Endodermal cell (in vitro differentiated cells): Measurements from ENCODE around the gene GAA. TPM values are rescaled to one million over a fixed set of nuclear protein-coding genes. Genes with fewer than 3 reads are reported as not detected.

ENCODE experiments used
- DNase-seq: peaks from one replicate; pipeline ENCODE4 v3.0.0-alpha.2; 2017
- H3K27ac ChIP-seq: 2 replicates; pipeline ENCODE4 v1.5.1; 2013; ENCODE audit warnings: mild to moderate bottlenecking, low read depth, low read length, moderate library complexity
- H3K27me3 ChIP-seq: 2 replicates; pipeline ENCODE4 v1.6.1; 2013; ENCODE audit warnings: mild to moderate bottlenecking, low read length, moderate library complexity; ENCODE audit not compliant: insufficient read depth, control insufficient read depth, poor library complexity, severe bottlenecking
- H3K36me3 ChIP-seq: 2 replicates; pipeline ENCODE4 v1.7.0; 2013; ENCODE audit warnings: mild to moderate bottlenecking, low read length, moderate library complexity; ENCODE audit not compliant: control insufficient read depth, insufficient read depth
- H3K4me1 ChIP-seq: one replicate; pipeline ENCODE4 v1.7.0; 2013; ENCODE audit warnings: low read length; ENCODE audit not compliant: control insufficient read depth, insufficient read depth
- H3K4me3 ChIP-seq: 2 replicates; pipeline ENCODE4 v1.5.1; 2013; ENCODE audit warnings: mild to moderate bottlenecking, low read length, moderate library complexity
- H3K9ac ChIP-seq: 2 replicates; pipeline ENCODE4 v1.6.1; 2013; ENCODE audit warnings: mild to moderate bottlenecking, low read length, moderate library complexity; ENCODE audit not compliant: poor library complexity, severe bottlenecking; ENCODE audit errors: extremely low read depth
- H3K9me3 ChIP-seq: 2 replicates; pipeline ENCODE4 v1.6.1; 2013; ENCODE audit warnings: mild to moderate bottlenecking, low read length, moderate library complexity; ENCODE audit not compliant: control insufficient read depth
- H3K27ac Mint-ChIP-seq: 2 replicates; pipeline ENCODE4 v1.8.0; 2020; ENCODE audit warnings: mixed read lengths
- H3K27me3 Mint-ChIP-seq: 2 replicates; pipeline ENCODE4 v1.8.0; 2021; ENCODE audit warnings: mild to moderate bottlenecking, mixed read lengths; ENCODE audit not compliant: insufficient read depth
- H3K36me3 Mint-ChIP-seq: 2 replicates; pipeline ENCODE4 v1.8.0; 2020; ENCODE audit warnings: low read depth, mixed read lengths
- H3K4me1 Mint-ChIP-seq: 2 replicates; pipeline ENCODE4 v1.8.0; 2020; ENCODE audit warnings: mixed read lengths
- H3K4me3 Mint-ChIP-seq: 2 replicates; pipeline ENCODE4 v1.8.0; 2020; ENCODE audit warnings: mild to moderate bottlenecking, moderate library complexity, mixed read lengths
- H3K9me3 Mint-ChIP-seq: 2 replicates; pipeline ENCODE4 v1.8.0; 2020; ENCODE audit warnings: mild to moderate bottlenecking, mixed read lengths
- WGBS, 2 experiments: methylation state at CpG; one replicate each; pipeline versions ENCODE4 v1.1.5 to v1.1.7; 2013; ENCODE audit warnings: missing lambda C conversion rate in 2 of 2, mixed read lengths in 1 of 2; ENCODE audit not compliant: insufficient coverage in 1 of 2, insufficient read length in 1 of 2; 5-methylcytosine and 5-hydroxymethylcytosine counted together
- total RNA-seq, 2 donors: library from RNA; stranded (reverse); fragmentation: NEBNext Ultra II Directional in 1 of 2; extraction: Animal tissue kit (Norgen Biotek cat#: 25700) in 1 of 2; gene quantifications; 2 replicates in 1 of 2; 3 replicates in 1 of 2; pipeline ENCODE4 v1.2.1, GENCODE V29; 2021
- TF ChIP-seq, protein P1 (sequence below): fragments of 200-600 bp; sonication (generic); conservative IDR thresholded peaks from 2 replicates; pipeline ENCODE4 v1.5.0; 2021; ENCODE audit warnings: antibody characterized with exemption, mild to moderate bottlenecking

The GAA gene
- total RNA-seq, 2 donors from 2014 or later, result 46.4 to 72.3 TPM

DNA sequence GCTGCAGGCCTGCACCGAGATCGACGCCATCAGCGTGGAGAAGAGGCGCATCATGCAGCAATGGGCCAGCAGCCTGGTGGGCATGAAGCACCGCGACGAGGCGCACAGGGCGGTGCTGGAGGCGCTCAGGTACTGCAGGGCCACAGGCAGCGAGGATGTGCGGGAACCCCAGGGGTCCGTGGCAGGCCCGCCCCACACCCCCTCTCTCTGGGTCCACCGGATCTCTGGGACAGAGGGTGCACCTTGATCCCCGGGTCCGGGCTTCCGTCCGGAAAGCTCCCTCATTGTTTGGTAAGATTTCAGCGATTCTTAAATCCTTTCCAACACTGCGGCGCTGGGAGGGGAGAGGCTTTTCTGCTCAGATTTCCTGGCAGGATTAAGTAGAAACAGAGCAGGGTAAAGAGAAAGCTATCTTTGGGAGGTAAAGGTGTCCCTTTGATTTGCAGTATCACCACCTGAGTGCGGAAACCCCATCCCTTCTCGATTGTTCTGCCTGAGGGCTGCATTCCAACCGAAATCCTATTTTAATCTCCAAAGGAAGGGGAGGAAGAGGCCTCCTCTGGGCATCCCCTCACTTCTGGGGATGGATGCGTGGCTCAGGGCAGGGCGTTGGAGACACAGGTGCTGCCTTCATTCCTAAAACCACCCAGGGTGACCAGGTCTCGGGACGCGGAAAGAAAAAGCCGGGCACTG lies 35.8 kb upstream of the GAA start:
- Mint-ChIP-seq H3K9me3 (no peaks in the 10 kb centered on the region), H3K4me1 (peaks cover 38% of the 10 kb centered on the region), H3K4me3 (peak overlapping the region; percentile 31), H3K36me3 (peaks cover 10% of the 10 kb centered on the region), H3K27me3 (no peaks in the 10 kb centered on the region), H3K27ac (peak overlapping the region; percentile 82)
- Histone ChIP-seq H3K27me3 (no peaks in the 10 kb centered on the region), H3K9me3 (no peaks in the 10 kb centered on the region), H3K9ac (no peak overlapping the region), H3K27ac (peak overlapping the region; percentile 4), H3K4me1 (peaks cover 19% of the 10 kb centered on the region), H3K4me3 (no peak overlapping the region), H3K36me3 (no peaks in the 10 kb centered on the region)
- 75 to 85% methylated on average over 8 to 32 of the region's 32 CpGs for WGBS, 2 experiments
- peak; percentile 79 for DNase-seq
- TF ChIP-seq, protein P1, sequence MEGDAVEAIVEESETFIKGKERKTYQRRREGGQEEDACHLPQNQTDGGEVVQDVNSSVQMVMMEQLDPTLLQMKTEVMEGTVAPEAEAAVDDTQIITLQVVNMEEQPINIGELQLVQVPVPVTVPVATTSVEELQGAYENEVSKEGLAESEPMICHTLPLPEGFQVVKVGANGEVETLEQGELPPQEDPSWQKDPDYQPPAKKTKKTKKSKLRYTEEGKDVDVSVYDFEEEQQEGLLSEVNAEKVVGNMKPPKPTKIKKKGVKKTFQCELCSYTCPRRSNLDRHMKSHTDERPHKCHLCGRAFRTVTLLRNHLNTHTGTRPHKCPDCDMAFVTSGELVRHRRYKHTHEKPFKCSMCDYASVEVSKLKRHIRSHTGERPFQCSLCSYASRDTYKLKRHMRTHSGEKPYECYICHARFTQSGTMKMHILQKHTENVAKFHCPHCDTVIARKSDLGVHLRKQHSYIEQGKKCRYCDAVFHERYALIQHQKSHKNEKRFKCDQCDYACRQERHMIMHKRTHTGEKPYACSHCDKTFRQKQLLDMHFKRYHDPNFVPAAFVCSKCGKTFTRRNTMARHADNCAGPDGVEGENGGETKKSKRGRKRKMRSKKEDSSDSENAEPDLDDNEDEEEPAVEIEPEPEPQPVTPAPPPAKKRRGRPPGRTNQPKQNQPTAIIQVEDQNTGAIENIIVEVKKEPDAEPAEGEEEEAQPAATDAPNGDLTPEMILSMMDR, result peak; percentile 49

DNA sequence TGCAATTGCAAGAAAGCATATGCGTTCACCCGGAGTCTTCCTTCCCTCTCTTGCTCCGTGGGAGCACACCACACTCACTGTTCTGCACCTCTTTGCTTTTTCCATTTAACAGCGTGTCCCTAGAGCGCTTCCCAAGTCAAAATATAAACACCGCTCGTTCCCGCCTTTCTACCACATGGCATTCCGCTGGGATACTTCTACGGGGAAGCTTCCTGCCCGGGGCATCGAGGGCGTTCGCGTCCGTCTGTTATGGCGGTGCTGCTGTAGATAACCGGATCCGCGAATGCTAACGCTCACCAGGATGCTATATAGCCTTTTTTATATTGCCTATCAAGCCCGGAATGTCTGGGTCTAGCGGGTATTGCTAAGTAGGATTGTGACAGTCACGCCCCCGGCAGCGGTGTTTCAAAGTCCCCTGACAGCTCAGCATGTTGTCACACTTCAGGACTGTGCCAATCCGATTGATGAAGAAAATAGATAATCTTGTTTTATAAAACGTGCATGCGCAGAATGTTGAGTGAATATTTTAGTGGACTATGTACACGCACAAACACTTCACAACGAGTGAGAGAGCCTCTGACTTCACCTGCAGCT lies 33.9 kb upstream of the GAA start:
- Histone ChIP-seq H3K4me3 (no peak overlapping the region), H3K9me3 (no peaks in the 10 kb centered on the region), H3K4me1 (peaks cover 19% of the 10 kb centered on the region), H3K27ac (no peak overlapping the region), H3K27me3 (no peaks in the 10 kb centered on the region), H3K36me3 (no peaks in the 10 kb centered on the region), H3K9ac (no peak overlapping the region)
- H3K36me3 Mint-ChIP-seq, result peaks cover 4% of the 10 kb centered on the region
- no peaks in the 10 kb centered on the region for H3K9me3 Mint-ChIP-seq
- 92 to 95% methylated on average over 31 of the region's 31 CpGs for WGBS, 2 experiments
- H3K4me1 Mint-ChIP-seq, result peaks cover 31% of the 10 kb centered on the region
- no peaks in the 10 kb centered on the region for H3K27me3 Mint-ChIP-seq
- no peak for DNase-seq
- H3K4me3 Mint-ChIP-seq, result no peak overlapping the region
- H3K27ac Mint-ChIP-seq, result no peak overlapping the region
- TF ChIP-seq, protein P1, result no peak

DNA sequence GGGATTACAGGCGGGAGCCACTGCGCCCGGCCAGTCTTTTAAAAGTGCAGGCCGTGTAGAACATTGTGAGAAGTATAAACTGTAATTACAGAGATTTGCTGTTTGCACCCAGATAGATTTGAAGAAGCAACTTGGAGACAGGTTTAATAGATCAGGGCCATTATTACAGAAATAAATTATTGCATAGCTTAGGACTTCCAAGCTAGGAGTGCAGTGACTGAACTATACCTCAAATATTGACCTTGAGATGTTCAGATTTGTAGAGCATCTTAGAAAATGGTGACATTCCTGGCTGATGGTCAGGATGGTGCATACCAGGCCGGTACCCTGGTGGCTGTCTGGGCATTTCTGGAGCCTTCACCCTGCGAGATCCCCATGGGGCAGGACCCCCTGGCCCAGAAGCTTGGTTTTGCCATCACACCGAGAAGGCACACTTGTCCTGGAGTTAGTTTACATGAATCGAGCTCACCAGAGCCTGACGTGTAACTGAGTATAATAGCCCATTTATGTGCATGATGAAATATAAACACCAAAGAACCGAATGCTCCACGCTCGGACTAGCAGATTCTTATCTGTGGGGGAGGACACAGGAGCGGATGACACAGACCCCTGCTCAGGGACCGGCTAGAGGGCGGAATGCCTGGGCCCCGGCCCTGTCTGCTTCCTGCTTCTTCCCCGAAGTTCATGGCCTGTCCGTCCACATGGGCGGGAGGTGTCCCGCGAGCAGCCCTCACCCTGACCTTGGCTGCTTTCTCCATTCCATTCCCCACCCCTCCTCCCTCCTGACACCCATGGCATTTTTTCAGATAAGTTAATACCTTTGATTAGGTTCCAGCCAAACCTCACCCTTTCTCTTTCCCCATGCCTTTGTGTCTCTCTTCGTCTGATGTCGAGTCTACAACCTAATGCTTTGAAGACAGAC lies 32.8 kb upstream of the GAA start:
- 86 to 94% methylated on average over 17 to 23 of the region's 23 CpGs for WGBS, 2 experiments
- no peaks in the 10 kb centered on the region for H3K27me3 Mint-ChIP-seq
- Histone ChIP-seq H3K27me3 (no peaks in the 10 kb centered on the region), H3K36me3 (no peaks in the 10 kb centered on the region), H3K9ac (peak overlapping the region; percentile 15), H3K4me1 (peaks cover 19% of the 10 kb centered on the region), H3K27ac (no peak overlapping the region), H3K9me3 (no peaks in the 10 kb centered on the region), H3K4me3 (no peak overlapping the region)
- TF ChIP-seq, protein P1, result no peak
- H3K4me3 Mint-ChIP-seq, result no peak overlapping the region
- no peak for DNase-seq
- peaks cover 31% of the 10 kb centered on the region for H3K4me1 Mint-ChIP-seq
- peak overlapping the region; percentile 58 for H3K27ac Mint-ChIP-seq
- no peaks in the 10 kb centered on the region for H3K9me3 Mint-ChIP-seq
- H3K36me3 Mint-ChIP-seq, result peaks cover 4% of the 10 kb centered on the region
